GM21737 (cell line): ENCODE results near the gene HPSE.

Experiments
- ATAC-seq: cut with Tn5 transposase; IDR thresholded peaks from one replicate; pipeline ENCODE4 v1.9.1; 2021; ENCODE audit warnings: mild to moderate bottlenecking, moderate library complexity; ENCODE audit not compliant: unreplicated experiment

The HPSE gene

GRCh38 chr4:83334425-83335241, at the start of gene HPSE:
HPSE (minus strand) TSS chr4:83334848; CDS start chr4:83334782, 66 bp downstream.
- peak; percentile 95 for ATAC-seq

- no peak for ATAC-seq
These were observed 48.2 kb upstream of the HPSE start for GRCh38 chr4:83382850-83383249.

- no peak for ATAC-seq
These were observed 46.5 kb upstream of the HPSE start for GRCh38 chr4:83381173-83381572.

DNA sequence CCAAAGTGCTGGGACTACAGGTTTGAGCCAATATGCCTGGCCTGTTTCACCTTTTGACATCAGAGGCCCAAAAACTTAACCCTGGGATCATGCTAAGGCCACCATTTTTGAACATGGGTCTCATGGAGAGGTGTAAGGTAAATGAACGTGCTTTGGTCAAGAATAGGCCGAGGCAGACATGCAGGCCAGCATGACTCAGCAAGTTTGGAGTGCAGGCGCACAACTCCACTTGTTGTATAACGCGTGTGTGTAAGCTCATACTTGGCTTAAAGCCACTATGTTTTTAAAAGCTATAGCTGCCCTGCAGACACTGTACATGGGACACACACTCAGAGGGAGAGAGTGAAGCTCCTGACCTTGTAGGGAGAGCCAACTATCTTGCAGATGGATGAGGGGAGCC, 43.8 kb upstream of the HPSE start:
- ATAC-seq = no peak

DNA sequence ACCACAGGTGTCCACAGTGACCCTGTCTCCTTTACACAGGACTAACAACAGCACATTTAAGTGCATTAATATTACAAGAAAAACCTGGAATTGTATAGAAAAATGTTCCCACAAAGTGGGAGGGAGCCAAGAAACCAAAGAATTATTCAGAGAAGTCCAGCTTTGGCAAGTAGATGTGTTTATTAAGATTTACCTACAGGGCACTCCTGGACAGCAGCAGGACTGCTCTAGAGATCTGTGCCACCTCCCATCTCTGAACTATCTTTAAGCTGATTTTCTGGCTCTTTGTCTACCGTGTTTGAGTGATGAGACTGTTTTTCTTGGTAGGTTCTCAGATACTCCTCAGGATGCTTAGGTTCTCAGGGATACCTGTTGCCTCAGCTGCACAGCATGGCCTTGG, 38.3 kb upstream of the HPSE start:
- no peak for ATAC-seq

- ATAC-seq = no peak
These were observed 37.3 kb upstream of the HPSE start for GRCh38 chr4:83371936-83372335.

DNA sequence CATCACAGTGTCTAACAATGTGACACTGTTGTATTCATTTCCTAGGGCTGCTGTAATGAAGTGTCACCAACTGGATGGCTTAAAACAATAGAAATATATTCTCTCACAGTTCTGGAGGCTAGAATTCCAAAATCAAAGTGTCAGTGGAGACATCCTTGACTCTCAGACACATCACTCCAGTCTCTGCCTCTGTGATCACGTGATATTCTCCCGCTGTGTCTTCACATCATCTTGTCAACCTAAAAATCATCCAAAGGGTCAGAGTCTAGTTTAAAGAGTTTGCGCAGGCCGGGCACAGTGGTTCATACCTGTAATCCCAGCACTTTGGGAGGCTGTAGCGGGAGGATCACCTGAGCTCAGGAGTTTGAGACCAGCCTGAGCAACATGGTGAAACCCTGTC, 36.6 kb upstream of the HPSE start:
- no peak for ATAC-seq

DNA sequence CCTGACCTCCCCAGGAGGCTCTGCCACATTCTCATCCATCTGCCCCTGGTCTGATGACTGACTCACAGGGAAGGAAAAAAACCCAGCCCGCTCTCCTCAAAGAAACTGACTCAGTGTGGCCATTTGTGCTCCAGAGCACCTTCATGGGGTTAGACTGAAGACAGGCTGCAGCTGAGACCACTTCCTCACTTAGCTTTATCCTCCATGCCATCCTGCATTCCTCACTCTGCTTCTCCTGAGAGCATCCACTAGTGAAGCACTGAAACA, 35.9 kb upstream of the HPSE start:
- ATAC-seq = no peak

DNA sequence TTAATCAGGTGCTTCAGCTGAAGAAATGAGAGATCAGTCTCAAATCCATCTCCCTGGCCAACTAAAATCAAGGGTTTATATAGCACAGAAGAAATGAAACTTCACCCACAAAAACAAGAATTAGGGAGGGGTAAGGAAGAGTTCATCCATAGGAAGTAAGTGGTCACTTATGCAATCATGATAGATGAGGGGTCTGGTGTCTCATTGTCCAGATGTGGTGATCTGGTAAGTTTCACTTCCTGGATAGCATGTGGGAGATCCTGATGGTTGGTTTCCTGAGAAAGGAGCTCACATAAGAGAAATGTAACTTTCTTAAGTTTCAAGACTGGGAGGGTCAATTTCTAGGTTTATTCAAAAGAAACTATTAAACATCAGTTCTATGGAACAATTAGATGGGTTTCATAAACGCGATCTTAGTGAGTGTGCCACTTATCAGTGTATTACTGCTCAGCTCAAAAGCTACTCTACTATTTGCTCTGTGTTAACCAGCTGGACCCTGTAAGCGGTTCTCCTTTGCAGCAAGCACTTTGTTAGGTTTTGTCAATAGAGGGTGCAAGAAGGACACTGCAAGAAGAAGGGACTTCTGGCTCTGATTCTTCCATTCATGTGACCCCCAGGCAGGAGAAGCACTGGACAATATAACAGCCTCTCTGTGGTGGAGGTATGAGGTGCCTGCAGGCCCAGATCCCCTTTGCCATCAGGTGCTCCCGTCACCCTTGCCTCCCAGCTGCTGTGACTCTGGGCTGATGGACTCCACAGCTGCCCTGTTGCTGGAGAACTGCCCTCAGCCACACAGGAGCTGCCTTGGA, 35.4 kb upstream of the HPSE start:
- no peak for ATAC-seq

- no peak for ATAC-seq
These were observed 29.7 kb upstream of the HPSE start for GRCh38 chr4:83364312-83364711.

DNA sequence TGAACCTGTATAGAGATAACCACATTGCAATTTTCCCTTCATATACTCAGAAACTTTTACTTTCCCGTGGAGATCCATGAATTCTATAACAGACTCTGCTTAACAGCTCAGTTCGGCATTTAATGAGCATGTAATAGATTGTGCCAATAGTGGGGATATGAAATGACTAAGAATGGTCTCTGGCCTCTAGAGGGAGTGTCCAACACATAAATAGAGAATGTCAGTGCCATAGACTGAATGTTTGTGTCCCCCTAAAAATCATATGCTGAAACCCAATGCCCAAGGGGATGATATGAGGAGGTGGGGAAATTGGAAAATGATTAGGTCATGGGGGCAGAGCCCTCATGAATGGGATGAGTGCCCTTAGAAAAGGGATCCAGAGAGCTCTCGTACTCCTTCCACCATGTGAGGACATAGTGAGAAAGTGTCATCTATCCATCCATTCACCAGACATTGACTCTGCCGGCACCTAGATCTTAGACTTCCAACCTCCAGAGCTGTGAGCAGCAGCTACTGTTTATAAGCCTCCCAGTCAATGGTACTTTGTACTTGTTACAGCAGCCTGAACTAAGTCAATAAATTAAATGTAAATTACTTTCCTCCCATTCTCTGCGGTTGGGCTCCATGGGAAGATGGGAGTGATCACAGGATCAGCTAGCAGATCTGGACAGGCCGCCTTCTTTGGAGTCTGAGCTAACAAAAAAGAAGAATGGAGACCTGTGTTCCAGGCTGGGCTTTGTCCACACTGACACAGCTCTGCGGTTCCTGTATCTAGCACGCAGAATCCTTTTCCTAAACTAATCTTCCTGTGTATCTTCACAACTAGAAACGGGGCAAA, 28.1 kb upstream of the HPSE start:
- no peak for ATAC-seq

DNA sequence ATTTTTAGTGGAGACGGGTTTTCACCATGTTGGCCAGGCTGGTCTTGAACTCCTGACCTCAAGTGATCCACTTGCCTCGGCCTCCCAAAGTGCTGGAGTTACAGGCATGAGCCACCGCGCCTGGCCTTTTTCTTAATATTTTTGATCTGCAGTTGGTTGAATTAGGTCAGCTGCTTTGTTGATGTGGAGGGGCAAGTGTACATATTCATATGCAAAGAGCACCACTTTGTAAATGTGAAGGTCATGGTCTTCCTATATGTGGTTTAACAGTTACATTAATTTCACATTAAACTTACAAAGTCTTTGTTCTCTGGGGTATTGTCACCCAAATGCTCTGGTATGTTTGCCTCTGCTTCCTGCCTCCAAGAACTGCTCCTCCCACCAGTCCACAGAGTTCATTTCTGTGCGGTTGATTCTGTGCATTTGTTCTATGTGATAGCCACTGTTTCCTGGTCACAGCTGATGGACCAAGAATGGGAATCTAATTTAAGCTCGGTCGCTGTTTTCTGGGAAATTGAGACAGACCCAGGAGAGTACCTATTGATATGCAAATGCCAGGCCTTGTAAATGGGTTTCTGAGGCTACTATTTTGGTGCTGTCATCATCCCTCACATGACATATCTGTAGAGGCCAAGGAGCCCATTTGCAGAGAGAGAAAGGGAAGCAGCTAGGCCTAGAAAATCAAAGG, 26.9 kb upstream of the HPSE start:
- no peak for ATAC-seq

DNA sequence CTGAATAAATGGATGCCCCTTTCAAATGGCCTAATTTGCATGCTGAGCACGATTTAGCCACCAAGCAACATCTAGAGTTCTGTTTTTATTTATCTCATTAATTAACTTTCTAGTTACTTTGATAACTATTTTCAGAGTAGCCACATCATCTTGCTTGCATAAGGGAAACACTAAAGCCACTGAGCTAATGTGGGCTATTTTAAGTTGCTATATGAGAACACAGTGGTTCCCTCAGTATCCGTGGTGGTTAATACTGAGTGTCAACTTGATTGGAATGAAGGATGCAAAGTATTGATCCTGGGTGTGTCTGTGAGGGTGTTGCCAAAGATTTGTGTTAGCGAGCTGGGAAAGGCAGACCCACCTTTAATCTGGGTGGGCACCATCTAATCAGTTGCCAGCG, 25.4 kb upstream of the HPSE start:
- ATAC-seq = no peak

GRCh38 chr4:83358410-83358809, 23.8 kb upstream of the HPSE start:
- ATAC-seq = no peak

GRCh38 chr4:83356899-83357661, 22.4 kb upstream of the HPSE start:
- ATAC-seq = peak; percentile 49

- no peak for ATAC-seq
These were observed 18.9 kb upstream of the HPSE start for GRCh38 chr4:83353516-83353915.

- ATAC-seq = no peak
These were observed 13.4 kb upstream of the HPSE start for GRCh38 chr4:83348074-83348473.

GRCh38 chr4:83342476-83342875, 7.8 kb upstream of the HPSE start:
- no peak for ATAC-seq

DNA sequence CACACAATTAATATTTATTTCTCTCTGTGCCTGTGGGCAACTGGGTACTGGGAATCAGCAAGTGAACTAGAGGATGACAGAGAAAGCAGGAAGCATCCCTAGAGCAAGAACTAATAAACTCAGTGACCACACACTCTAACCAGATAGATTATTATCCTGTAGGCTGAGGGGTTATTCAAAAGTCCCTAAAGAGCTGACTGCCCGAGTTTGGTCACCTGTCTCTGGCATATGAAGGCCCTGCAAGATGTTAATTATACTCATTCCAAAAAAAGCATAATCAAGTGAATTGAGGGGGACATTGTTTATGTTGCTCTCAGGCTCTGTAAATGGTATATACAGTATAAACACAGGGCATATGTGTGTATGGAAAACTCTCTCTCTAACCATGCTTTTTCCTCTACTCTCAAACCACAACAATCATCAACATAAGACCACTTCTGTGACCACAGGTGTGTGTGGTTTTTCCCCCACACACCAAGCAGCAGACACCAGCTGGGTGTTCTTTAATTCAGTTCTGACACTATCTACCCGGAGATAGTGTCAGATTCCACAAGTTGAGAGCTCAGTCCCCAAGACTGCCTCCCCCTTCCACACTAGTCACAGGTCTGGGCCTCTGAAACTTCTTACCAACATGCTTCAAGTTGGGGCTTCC, 6.2 kb upstream of the HPSE start:
- ATAC-seq = peak; percentile 75

- no peak for ATAC-seq
These were observed 4.9 kb upstream of the HPSE start for GRCh38 chr4:83339573-83339972.
